Measurements from ENCODE around the gene STARD13.

The STARD13 gene, protein sequence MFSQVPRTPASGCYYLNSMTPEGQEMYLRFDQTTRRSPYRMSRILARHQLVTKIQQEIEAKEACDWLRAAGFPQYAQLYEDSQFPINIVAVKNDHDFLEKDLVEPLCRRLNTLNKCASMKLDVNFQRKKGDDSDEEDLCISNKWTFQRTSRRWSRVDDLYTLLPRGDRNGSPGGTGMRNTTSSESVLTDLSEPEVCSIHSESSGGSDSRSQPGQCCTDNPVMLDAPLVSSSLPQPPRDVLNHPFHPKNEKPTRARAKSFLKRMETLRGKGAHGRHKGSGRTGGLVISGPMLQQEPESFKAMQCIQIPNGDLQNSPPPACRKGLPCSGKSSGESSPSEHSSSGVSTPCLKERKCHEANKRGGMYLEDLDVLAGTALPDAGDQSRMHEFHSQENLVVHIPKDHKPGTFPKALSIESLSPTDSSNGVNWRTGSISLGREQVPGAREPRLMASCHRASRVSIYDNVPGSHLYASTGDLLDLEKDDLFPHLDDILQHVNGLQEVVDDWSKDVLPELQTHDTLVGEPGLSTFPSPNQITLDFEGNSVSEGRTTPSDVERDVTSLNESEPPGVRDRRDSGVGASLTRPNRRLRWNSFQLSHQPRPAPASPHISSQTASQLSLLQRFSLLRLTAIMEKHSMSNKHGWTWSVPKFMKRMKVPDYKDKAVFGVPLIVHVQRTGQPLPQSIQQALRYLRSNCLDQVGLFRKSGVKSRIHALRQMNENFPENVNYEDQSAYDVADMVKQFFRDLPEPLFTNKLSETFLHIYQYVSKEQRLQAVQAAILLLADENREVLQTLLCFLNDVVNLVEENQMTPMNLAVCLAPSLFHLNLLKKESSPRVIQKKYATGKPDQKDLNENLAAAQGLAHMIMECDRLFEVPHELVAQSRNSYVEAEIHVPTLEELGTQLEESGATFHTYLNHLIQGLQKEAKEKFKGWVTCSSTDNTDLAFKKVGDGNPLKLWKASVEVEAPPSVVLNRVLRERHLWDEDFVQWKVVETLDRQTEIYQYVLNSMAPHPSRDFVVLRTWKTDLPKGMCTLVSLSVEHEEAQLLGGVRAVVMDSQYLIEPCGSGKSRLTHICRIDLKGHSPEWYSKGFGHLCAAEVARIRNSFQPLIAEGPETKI

DNA sequence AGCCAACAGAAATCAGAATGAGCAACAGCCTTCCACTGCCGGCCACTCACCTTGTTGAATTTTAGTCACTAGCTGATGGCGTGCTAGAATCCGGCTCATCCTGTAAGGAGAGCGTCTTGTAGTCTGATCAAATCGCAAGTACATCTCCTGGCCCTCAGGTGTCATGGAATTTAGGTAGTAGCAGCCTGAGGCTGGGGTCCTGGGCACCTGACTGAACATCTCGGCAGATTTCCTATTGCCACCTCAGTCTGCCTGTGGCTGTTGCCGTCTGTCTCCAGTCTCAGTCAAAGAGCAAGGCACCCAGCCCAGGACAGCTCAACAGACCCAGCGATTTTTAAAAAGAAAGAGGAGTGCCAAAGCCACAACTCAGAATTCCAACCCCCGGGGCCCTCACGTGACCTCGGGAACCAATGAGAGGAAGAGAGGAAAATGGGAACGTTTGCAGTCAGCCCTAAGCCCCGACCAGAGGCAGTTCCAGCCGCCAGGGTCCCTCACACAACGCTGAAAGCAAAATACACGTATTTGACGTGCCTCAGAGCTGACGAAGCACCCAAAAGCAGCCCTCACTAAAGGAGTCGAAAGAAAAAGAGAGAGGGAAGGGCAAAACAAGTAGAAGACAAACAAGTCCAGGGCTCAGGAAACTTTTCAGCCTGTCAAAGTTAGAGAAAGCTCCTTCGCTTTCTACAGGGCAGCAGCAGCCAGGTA is at the start of gene STARD13:
STARD13 (minus strand) TSS at position 336 of the 705 bp plus-strand sequence; CDS start at position 219, 117 bp downstream.
- DNase-seq: peak; percentile 52 to 96 (median 89)

DNA sequence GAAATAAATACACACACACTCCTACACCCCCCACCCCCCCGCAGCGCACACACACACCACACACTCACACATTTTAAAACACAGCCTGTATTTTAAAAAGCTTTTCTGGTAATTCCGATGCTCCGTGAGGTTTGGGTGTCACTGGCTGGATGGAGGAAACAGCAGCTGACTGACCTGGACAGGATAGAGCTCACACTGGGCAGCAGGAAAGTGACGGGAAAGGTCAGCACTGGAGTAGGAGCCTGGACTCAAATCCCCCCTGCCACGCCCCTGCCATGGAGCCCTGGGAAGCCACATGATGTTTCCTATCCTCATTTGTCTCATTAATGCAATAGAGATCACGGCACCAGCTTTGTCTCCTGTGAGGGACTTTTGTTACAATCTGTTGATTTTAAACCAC is 49.3 kb upstream of the STARD13 start:
- no peak for DNase-seq

DNA sequence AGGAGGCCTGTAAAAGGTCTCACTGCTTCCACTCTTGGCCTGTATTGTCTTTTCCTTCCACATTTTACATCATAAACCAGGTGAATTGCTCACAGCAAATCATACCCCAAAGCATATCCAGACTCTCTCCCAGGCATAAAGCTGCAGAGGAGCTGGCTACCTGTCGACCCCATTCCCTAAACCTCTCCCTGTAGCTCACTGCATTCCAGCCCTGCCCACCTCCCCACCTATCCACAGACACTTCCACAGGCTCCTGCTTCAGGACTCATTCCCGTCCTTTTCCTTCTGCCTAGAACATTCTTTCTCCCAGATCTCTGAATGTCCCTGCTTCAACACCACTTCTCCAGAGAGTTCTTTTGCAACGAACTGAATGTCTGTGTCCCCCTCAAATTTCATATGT is 46.4 kb upstream of the STARD13 start:
- DNase-seq: no peak

DNA sequence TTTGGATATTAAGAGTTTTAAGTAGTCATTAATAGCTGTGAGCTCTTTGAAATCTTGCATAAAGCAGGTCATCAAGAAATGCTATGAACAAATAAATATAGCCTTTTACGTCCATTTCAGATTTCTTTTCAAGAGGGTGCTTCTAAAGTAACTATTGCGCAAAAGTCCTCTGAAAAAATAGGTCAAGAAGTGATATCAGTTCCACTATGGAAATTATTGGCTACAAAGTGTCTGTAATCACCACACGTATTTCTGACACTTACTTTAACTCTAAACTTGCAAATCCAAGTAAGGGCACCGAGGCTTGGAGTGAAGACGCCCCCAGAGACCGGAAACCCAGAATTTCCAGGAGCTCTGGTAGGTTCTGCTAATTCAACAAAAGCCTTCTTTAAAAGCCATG is 44.9 kb upstream of the STARD13 start:
- DNase-seq: no peak

DNA sequence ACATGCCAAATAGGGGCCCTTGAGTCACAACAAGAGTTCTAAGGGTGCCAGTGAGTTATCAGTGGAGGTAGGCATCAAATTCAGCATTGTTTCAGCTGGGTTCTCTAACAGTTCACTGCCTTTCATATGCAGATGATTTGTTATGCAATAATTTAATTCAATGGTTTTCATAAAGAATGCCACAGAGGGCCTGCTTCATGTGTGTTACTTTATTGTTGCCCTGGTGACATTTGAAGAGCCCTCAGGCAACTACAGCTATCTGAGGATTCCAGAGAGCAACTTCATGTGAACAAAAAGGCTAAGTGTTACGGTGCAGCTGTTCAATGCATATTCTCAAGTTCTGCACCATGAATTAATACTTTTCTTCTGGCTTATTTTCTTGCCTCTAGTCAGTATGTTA is 43.1 kb upstream of the STARD13 start:
- no peak for DNase-seq

DNA sequence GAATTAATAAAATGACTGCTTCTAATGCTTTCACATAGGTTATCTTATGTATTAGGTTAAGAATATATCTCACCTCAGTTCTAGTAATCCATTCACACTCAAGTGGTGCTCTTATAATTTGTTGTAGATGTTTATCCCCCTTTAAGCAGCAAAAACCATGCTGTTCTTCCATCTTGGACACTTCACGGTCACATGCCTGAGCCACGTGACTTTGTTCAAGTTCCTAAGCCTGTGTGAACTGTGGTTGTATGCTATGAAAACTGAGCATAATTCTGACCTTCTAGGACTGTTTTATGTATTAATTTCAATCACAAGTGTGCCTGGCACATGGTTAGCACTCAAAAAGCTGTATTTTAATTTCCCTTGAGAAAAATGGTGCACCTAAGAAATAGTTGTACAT is 41.2 kb upstream of the STARD13 start:
- no peak for DNase-seq

DNA sequence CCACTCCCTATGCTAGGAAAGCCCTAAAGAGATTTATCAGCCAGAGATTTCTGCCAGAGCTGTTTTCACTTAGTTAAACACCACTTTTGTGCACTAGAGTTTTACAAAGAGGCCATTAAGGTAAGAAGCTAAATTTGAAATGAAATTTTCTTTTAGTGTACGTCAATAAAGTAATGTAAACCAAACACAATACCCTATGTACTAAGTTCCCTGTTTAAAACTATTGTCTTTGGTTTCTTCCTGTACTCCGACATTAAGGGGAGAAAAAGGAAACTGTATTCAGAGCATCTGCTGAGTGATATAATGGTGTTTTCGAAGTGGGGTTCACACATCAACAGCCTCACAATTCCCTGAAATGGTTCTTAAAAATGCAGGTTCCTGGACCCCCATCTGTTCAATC is 40.7 kb upstream of the STARD13 start:
- DNase-seq: no peak

DNA sequence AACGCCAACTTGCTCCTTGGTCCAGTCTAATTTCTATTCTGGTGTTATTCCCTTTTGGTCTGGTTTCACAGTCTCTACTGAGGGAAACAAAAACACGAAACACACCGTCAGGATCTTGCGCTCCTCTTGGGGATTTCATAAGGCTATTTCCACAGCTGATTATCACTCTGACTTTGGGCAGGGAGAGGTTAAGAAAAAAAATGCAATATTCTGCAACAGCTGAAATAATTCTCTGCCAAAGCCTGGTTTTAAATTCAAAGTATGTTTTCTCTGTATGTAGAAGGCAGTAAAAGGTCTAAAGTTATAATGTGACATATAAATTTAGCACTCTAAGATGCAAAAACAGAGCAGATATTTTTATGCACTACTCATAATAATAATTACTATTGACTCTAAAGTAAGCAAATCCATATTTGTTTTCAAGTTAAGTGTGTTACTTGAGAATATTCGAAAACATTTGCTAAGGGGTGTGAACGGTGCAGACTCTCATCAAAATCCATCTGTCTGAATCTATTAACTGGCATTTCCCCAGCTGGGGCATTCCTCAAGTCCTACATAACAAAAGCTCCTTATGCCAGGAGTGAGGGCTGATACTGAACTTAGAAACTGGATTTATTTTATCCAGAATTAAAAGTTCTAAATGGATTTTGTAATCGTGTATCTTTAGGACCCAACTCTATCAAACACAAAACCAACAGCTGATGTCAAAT is 38.4 kb upstream of the STARD13 start:
- DNase-seq: no peak

DNA sequence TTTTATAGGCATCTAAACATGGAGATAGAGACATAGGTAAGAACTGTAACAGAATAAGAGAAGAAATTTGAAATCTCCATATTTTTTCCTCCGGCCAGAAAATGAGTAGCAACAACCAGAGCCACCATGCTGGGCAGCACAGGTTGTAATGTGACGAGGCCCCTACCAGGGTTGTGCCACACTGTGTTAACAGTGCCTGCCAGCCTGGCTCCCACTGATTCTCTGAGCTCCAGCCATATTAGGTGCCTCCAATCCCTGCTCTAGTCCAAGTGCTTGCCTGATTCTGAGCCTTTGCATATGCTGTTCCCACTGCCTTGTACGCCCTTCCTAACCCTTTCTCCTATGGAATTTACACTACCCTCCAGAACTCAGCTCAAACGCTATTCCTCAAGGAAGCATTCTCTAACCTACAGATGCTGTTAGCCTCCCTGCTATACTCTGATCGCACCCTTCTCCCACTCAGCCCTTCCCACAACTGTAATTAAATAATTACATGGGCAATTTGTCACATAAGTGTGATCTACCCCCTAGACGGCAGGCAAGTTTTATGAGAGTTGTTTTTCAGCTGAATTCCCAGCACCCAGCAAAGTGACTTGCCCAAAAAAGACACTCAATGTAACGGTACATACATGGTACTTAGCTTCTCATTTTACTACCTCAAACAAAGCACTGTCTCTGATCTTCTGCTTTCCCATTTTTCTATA is 37.6 kb upstream of the STARD13 start:
- no peak for DNase-seq

DNA sequence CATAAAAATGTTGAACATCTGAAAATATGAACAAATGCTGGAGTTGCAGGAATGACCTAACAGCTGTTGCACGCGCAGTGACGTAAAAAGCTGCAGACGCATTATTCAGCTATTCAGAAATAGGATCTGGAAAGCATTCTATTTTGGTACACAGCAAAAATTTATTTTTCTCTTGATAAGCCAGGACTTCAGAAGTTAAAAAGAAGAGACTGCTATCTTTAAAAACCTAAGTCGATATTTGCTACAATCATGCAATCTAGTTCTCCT is 36.9 kb upstream of the STARD13 start:
- no peak for DNase-seq

DNA sequence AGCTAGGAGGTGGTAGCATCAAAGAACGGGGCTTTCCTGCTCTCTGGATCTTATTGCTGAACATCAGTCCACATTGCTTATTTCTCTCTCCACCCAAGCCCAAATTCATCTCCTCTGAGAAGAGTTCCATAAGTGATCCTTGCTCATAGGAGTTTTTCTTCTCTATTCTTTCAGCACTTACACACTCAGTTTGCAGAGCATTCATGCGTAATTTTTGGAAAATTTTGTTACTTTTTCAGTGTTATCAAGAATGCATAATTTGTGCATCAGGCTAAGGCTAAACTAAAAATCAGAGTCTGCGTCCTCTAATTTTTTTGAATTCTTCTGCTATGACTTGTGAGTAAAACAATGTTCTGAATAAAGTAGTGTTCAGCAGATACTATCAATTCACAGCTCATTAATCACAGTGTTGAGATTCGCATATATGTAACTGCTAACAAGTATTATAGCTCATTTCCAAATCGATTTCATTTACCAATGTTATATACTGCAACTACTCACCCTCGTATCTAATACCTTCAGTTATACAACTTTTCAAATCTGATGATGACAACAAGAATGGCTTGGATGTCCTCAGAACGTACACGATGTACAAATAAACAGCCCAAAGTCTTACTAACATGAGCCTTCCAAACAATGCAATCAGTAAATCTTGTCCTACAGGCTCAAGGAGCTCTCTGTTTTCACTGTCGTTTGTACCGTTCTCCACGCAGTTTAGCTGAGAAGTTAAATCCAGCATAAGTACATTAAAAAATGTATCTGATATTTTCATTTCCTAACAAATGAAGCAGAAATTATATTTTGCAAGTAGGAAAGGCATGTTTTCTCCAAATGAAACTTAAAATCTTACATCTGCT is 36.4 kb upstream of the STARD13 start:
- DNase-seq: no peak

DNA sequence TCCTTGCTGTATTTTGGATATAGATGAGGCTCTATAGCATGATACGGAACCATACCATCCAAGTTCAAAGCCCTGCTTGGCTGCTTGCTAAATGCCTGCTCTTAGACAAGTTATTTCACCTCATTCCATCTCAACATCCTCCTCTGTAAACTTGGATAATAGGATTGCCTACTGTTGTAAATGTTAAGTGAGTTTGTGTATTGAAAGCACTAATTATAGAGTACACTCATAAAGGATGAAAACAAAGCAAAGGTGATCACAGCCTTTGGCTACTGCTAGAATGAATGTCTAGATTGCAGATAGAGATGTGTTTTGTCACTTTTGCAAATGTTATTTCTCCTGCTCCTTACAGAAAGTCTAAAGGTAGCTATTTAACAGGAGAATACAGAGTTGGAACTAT is 34.3 kb upstream of the STARD13 start:
- no peak for DNase-seq

DNA sequence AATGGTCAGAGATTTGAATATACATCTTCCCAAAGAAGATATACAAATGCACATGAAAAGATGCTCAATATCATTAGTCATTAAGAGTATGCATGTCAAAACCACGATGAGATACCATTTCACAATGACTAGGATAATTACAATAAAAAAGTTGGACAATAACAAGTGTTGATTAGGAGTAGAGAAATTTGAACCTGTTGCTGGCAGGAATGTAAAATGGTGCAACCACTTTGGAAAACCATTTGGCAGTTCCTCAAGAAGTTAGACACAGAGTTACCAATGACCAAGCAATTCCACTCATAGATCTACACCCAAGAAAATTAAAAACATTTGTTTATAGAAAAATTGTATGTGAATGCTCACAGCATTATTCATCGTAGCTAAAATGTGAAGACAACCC is 33.2 kb upstream of the STARD13 start:
- DNase-seq: no peak

DNA sequence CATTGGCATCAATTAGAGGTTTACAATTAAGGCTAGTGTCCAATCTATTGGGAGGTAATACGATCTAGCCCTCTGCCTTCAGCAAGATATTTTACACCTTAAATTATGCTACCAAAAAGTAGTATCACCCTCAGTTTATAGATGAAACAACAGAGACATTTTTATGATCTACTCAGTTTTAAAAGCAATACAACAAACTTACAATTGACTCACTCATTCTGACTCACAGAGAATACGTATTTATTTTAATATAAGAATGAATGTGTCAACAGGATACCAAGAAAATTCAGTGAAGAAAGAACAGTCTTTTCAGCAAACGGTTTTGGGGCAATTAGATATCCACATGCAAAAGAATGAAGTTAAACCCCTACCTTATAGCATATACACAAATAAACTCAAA is 32.5 kb upstream of the STARD13 start:
- DNase-seq: no peak

DNA sequence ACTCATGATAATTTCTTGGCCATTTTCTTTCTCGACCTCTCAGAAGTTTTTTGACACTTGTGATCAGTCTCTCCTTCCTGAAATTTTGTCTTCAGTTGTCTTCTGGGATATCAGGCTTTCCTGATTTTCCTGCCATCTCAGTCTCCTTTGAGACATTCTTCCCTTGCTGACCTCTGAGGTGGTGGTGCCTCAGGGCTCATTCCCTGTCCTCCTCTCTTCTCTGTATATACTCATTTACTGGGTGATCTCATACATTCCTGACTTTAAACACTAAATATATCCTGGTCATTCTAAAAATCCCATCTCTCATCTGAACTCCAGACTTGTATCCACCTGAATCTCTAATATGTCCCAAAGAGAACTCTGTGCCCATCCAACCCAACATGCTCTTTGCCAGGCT is 31.3 kb upstream of the STARD13 start:
- DNase-seq: no peak

DNA sequence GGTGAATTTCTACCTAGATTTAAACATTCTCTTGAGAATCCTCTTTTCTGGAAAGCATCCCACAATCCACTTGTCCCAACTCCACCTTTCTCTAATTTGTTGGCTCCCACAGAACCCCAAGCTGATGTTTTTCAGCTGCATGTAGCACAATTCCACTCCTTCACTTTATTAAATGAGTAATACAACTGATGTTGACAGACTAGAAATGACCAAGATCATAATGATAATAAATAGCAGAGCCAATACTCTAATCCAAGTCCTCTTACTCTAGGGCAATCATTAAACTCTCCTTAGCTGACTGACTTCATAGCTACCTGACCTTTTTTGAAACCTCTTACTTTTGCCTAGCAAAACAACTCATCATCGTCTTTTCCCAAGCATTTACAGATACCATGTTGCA is 27.9 kb upstream of the STARD13 start:
- DNase-seq: no peak

DNA sequence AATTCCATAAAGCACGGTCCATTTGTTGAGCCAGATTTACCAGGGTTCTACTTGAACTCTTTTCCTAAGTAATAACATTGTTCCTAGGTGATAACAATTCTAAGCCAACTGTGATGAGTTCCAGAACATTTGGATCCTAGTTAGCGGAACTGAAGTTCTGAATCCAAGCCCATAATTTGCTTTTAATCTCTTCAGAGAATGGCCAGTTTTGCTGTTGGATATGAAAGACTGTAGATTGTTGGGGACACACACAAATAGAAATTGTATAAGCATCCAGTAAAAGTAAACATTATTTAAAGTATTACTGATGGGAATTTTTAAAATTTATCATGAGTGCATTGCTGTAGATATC is 27.3 kb upstream of the STARD13 start:
- DNase-seq: no peak

DNA sequence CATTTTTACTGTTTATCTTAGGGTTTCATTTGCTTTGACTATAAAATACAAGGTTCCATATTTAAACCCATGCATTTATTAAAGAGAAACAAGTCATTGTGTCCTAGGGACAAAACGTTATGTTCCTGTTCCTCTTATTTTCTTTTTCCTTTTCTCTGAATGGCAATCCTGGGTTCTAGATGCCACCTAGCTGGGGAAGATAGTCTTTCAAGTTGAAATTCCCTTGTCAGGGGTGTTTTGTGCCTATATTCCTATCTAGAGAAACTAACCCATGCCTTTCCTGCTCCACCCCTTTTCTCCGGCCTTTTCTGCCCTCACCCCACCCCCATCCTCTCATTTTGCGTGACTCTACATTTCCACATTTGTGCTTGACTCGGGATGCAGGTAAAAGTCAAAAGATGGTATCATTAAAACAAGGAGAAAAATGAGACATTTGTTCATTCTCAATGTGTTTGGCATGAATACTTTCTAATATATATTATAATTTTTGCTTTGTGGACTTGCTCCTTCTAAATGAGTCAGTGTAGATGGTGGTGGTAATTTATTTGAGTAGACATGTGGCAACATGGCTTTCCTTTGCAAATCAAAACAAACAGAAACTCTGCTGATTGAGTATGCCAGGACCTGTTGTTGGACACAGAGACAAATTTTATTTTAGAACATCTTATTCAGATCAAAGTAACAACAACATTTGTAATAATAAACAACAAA is 26.8 kb upstream of the STARD13 start:
- DNase-seq: peak in 1 of 14 donors; percentile 17

DNA sequence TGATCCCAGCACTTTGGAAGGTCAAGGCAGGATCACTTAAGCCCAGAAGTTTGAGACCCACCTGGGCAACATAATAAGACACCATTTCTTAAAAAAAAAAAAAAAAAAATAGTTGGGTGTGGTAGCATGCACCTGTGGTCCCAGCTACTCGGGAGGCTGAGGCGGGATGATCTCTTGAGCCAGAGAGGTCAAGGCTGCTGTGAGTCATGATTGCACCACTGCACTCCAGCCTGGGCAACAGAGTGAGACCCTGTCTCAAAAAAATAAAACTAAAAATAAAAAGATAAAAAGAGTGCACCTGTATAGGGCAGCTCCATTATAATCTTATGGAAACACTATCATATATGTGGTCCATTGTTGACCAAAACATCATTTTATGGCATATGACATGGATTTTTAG is 25.5 kb upstream of the STARD13 start:
- no peak for DNase-seq

All from C1 segment of cervical spinal cord (tissue), 14 donors.